HepG2 (cell line): ENCODE data around the gene UQCRC1. TPM values are rescaled to one million over a fixed set of nuclear protein-coding genes. Genes with fewer than 3 reads are reported as not detected.
A peak's percentile ranks its signal among the peaks of the same experiment; 100 is the strongest.

Source experiments
- CEBPB ChIP-seq: IDR thresholded peaks from 2 replicates; pipeline ENCODE4 v1.6.1; 2011; ENCODE audit warnings: low read depth, low read length, improper control_type of control experiment, borderline replicate concordance
- FOSL2 ChIP-seq: sonication (generic); formaldehyde crosslinking; IDR thresholded peaks from 2 replicates; pipeline ENCODE4 v1.4.0; 2020; ENCODE audit warnings: missing genetic modification reagents
- RXRB ChIP-seq: IDR thresholded peaks from 2 replicates; pipeline ENCODE4 v1.6.1; 2016; ENCODE audit warnings: borderline replicate concordance, missing genetic modification reagents, missing compliant biosample characterization
- ZNF138 ChIP-seq: sonication (generic); formaldehyde crosslinking; IDR thresholded peaks from 2 replicates; pipeline ENCODE4 v1.5.0; 2020; ENCODE audit warnings: mild to moderate bottlenecking, low read depth, missing genetic modification reagents
- polyA plus RNA-seq, 8 experiments: library from polyadenylated mRNA; depleted of rRNA in 3 of 8; stranded (reverse) in 7 of 8; unstranded in 1 of 8; fragments of >200 nt; fragmentation: Illumina TruSeq in 4 of 8; extraction: Trizol in 4 of 8; gene quantifications; 2 replicates each; pipeline versions ENCODE4 v1.2.1 to v1.2.3, GENCODE V29; 2011 to 2016; ENCODE audit warnings: low read depth in 4 of 8, missing spikeins in 1 of 8, mixed read lengths in 1 of 8; ENCODE audit not compliant: insufficient read depth in 1 of 8
- total RNA-seq, 5 experiments: library from RNA; depleted of rRNA; stranded (reverse); fragments of >200 nt; fragmentation: Illumina TruSeq; extraction: Trizol; gene quantifications; 2 replicates each; pipeline ENCODE4 v1.2.3, GENCODE V29; 2016; ENCODE audit warnings: low read depth in 1 of 5
- TF ChIP-seq, protein P1 (sequence below): IDR thresholded peaks from 2 replicates; pipeline ENCODE4 v1.4.0; 2020; ENCODE audit warnings: mild to moderate bottlenecking, missing genetic modification reagents
- TF ChIP-seq, protein P2 (sequence below): sonication (generic); formaldehyde crosslinking; IDR thresholded peaks from 2 replicates; pipeline ENCODE4 v1.5.1; 2020; ENCODE audit warnings: mild to moderate bottlenecking, missing genetic modification reagents, moderate library complexity
- TF ChIP-seq, protein P3 (sequence below): IDR thresholded peaks from 2 replicates; pipeline ENCODE4 v1.6.1; 2012; ENCODE audit warnings: low read depth, low read length, improper control_type of control experiment

Gene UQCRC1
- total and polyA plus RNA-seq, 2 of the 13 experiments (the other 11 are each of a cell fraction or from before 2014, with no cell fraction given): 316 to 680 TPM

DNA sequence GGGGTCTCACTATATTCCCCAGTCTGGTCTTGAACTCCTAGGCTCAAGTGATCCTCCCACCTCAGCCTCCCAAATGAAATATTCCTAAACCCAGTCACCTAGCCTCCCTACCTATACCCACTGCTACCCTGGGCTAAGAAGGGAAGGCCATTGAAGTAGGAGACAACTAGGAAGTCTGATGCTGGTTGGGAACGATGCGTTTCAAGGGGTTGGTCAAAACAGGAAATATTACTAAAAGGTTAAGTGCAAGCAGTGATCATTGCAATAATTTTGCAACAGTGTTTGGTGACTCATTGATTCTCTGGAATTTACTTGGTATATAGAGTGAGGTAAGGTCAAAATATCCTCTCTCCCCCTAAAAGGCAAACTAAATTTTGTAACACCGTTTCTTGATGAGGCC lies 4.6 kb upstream of the UQCRC1 start (continued):
- TF ChIP-seq RXRB (CRISPR knock-in tag): 0 out of 2 replicates have a peak, but pooled peaks have one; percentile 23
- TF ChIP-seq, protein P1, sequence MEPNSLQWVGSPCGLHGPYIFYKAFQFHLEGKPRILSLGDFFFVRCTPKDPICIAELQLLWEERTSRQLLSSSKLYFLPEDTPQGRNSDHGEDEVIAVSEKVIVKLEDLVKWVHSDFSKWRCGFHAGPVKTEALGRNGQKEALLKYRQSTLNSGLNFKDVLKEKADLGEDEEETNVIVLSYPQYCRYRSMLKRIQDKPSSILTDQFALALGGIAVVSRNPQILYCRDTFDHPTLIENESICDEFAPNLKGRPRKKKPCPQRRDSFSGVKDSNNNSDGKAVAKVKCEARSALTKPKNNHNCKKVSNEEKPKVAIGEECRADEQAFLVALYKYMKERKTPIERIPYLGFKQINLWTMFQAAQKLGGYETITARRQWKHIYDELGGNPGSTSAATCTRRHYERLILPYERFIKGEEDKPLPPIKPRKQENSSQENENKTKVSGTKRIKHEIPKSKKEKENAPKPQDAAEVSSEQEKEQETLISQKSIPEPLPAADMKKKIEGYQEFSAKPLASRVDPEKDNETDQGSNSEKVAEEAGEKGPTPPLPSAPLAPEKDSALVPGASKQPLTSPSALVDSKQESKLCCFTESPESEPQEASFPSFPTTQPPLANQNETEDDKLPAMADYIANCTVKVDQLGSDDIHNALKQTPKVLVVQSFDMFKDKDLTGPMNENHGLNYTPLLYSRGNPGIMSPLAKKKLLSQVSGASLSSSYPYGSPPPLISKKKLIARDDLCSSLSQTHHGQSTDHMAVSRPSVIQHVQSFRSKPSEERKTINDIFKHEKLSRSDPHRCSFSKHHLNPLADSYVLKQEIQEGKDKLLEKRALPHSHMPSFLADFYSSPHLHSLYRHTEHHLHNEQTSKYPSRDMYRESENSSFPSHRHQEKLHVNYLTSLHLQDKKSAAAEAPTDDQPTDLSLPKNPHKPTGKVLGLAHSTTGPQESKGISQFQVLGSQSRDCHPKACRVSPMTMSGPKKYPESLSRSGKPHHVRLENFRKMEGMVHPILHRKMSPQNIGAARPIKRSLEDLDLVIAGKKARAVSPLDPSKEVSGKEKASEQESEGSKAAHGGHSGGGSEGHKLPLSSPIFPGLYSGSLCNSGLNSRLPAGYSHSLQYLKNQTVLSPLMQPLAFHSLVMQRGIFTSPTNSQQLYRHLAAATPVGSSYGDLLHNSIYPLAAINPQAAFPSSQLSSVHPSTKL: 0 out of 2 replicates have a peak, but pooled peaks have one; percentile 25
- TF ChIP-seq, protein P2, sequence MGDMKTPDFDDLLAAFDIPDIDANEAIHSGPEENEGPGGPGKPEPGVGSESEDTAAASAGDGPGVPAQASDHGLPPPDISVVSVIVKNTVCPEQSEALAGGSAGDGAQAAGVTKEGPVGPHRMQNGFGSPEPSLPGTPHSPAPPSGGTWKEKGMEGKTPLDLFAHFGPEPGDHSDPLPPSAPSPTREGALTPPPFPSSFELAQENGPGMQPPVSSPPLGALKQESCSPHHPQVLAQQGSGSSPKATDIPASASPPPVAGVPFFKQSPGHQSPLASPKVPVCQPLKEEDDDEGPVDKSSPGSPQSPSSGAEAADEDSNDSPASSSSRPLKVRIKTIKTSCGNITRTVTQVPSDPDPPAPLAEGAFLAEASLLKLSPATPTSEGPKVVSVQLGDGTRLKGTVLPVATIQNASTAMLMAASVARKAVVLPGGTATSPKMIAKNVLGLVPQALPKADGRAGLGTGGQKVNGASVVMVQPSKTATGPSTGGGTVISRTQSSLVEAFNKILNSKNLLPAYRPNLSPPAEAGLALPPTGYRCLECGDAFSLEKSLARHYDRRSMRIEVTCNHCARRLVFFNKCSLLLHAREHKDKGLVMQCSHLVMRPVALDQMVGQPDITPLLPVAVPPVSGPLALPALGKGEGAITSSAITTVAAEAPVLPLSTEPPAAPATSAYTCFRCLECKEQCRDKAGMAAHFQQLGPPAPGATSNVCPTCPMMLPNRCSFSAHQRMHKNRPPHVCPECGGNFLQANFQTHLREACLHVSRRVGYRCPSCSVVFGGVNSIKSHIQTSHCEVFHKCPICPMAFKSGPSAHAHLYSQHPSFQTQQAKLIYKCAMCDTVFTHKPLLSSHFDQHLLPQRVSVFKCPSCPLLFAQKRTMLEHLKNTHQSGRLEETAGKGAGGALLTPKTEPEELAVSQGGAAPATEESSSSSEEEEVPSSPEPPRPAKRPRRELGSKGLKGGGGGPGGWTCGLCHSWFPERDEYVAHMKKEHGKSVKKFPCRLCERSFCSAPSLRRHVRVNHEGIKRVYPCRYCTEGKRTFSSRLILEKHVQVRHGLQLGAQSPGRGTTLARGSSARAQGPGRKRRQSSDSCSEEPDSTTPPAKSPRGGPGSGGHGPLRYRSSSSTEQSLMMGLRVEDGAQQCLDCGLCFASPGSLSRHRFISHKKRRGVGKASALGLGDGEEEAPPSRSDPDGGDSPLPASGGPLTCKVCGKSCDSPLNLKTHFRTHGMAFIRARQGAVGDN (CRISPR knock-in tag): no peak
- peak; percentile 78 for TF ChIP-seq FOSL2 (CRISPR knock-in tag)
- TF ChIP-seq, protein P3, sequence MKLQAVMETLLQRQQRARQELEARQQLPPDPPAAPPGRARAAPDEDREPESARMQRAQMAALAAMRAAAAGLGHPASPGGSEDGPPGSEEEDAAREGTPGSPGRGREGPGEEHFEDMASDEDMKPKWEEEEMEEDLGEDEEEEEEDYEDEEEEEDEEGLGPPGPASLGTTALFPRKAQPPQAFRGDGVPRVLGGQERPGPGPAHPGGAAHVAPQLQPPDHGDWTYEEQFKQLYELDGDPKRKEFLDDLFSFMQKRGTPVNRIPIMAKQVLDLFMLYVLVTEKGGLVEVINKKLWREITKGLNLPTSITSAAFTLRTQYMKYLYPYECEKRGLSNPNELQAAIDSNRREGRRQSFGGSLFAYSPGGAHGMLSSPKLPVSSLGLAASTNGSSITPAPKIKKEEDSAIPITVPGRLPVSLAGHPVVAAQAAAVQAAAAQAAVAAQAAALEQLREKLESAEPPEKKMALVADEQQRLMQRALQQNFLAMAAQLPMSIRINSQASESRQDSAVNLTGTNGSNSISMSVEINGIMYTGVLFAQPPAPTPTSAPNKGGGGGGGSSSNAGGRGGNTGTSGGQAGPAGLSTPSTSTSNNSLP: peak; percentile 14; the same call in 1 of the 2 replicates
- TF ChIP-seq CEBPB: peak; percentile 66; the same call in 1 of the 2 replicates
- TF ChIP-seq ZNF138: no peak
